ENCODE data around the gene NTN1.

Gene NTN1

DNA sequence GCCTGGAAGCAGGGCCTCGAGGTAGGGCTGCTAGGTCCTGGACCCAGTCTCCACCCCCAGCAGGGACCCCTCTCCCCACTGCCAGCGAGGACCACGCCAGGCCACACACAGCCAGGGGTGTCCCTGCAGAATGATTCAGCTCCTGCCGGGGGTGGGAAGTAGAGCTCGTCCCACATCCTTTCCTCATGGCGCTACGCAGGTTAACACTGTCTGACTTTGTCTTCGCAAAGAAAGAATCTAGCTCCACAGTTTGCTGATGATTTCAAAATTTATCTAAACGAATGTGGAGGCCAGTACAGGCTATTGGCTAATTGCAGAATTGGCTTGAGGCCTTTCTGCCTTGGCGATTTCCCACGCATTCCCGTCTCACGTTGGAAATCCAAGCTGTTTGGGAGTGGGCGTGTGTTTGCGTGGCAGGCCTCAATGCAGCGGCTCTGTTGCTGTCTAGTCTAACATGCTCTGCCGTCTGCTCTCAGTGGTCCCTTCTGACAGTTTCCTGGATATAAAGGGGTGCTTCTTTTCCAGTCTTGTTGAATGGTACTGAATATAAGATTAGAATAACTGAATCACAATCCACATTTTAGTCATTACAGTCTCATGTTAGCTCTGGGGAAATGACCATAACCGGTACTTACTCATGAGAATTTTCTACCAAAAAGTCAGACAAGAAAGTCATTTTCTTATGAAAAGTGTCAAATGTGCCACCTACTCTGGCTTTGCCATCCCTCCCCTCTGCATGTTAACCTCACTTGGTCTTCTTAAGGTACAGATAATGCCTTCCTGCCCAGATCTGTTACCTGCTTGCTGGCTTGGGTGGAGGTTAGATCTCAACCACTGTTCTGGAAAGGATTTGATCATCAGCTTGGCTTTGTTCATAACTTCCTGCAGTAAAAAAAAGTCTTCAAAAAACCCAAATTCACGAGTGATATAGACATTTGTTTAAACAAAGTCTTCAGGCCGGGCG is 252.4 kb downstream of the NTN1 start:
- DNase-seq (ENCODE audit: low read depth): no peak

DNA sequence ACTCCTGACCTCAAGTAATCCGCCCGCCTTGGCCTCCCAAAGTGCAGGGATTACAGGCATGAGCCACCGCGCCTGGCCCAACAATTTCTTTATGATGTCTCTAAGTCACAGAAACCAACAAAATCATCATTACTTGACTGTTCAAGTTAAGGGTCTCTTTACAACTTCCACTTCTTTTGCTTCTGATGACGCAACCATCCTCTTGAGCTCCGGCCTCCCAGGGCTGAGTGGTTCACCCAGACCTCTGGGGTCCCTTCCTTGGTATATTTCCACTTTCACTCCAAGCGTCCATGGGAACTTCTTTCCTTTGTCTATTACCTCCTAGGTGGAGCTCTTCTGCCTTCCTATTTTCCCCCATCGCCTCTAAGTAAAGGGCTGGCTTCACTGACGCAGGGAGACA is 253.7 kb downstream of the NTN1 start:
- no peak for DNase-seq (ENCODE audit: low read depth)

DNA sequence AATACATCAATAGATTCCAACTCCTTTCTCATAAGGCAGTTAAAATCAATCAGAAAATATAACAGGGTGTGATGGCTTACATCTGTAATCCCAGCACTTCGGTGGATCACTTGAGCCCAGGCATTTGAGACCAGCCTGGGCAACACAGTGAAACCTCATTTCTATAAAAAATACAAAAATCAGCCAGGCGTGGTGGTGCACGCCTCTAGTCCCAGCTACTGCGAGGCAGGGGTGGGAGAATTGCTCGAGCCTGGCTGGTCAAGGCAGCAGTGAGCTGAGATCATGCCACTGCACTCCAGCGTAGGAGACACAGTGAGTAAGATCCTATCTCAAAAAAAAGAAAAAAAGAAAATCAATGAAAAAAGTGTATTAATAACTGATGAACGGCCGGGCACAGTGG is 258.6 kb downstream of the NTN1 start:
- DNase-seq (ENCODE audit: low read depth): no peak

DNA sequence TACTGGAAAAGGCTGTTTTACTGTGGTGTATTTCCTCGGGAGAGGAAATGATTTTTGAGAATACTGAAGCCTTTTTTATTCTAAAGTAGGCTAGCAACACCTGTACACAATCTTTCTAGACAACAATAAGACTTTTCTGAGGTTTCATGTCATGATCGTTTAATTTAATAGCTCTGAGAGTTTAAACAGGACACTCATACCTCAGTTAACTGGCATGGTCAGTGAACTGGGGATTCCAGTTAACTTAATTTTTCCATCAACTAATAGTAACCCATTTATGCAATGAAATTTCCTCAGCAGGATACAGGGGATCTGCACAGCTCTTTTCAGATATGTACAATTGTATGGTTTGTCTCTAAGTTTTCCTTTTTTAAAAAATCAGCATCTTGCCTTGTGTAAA is 262.6 kb downstream of the NTN1 start:
- DNase-seq (ENCODE audit: low read depth): no peak

DNA sequence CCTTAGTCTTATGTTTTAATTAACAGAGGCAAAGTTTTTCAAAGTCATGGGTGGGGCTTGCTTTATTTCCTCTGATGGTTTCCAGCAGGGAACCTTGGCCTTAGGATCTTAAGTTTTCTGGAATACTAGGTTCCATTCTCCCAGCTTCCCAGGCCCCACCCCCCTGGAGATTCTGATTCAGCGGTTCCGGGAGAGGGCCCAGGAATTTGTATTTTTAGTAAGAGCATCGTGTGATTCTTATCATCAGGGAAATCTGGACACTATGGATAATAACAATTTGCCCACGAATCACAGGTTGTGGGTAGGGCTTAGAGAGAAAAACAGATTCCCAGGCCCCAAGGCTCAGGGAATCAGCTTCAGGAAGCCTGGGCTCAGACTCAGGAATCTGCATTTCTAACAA is 263.6 kb downstream of the NTN1 start:
- no peak for DNase-seq (ENCODE audit: low read depth)

DNA sequence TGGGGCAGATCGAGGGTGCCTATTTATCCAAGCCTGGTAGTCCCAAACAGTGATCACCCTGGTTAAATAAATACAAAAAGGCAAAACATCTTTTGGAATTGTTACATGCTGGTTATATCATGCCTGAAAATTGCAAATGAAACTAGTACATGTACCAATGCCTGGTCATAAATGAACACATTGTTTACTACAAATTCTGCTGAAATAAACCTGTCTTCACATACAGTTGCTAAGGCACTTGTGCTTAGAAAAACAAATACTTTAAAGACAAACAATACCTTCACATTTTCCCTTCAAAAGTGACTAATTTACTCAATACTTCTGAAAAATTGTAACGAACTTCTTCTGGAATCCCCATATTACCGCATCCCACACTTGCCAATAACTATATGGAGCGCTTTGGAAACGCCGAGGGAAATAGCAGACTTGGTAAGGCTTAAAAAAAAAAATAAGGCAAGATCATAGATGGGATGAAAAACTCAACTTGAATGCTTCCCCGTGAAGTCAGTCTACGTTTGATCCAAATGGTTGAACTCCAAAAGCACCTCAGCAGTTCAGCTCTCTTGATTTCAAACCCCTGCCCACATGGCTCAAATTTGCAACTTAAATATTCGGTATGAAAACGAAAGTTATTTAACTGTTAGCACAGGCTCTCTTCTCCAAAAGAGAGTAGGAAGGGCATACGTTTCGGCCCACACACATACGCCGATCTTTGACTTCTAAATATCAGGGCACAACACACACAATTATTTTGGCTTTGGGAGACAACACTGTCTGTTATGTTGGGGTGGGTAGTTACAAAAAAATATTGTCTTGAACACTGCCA is 264.5 kb downstream of the NTN1 start:
- DNase-seq (ENCODE audit: low read depth): no peak

DNA sequence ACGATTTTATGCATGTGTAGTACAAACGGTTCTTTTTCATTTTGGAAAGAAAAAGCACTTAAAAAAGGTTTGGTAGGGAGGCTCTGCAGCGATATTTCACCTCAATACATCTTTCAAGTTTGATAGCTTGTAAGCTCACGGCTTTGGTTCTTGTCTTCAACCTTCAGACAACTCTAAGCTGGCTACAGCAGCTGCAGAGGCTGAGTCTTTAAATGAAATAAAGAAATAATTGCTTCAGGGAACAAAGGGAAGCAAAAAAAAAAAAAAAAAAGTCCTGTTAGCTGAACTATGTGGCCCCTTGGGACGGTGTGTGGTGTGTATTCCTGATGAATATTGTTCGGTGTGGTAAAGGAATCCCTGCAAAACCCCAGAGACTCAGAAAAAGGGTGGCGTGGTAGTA is 265.1 kb downstream of the NTN1 start:
- DNase-seq (ENCODE audit: low read depth): no peak

DNA sequence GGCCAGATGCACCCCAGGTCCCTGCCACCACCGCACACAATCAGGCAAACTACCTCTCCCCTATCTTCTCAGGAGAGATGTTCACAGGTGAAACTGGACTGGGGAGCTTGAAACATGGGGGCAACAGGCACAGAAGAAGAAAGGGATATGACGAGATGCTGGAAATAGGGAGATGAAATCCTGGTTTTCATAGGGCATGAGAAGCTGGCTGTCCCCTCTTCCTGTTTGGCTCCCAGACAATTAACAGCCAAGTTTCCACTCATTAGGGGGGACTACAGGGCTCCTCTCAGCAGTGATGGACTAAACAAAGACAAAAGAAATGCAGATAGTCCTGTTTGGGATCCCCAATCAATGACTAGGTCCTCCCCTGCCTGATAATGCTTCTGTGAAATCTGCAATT is 266.0 kb downstream of the NTN1 start:
- no peak for DNase-seq (ENCODE audit: low read depth)

DNA sequence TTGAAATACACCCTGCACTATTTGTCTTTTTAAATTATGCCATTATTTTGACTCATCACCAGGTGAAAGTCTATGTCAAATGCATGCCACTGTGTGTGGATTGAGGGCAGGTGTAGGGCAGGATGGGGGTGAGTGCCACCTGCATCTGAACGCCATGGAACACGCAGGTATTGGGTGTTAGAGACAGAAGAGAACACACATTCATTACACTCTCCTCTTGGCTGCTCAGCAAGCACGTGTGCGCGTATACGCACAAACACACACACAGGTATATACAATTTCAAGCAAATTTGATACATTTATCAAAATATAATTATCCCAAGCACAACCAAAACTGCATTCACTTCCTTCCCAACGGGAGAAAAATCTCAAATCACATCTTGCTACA is 268.9 kb downstream of the NTN1 start:
- no peak for DNase-seq (ENCODE audit: low read depth)

DNA sequence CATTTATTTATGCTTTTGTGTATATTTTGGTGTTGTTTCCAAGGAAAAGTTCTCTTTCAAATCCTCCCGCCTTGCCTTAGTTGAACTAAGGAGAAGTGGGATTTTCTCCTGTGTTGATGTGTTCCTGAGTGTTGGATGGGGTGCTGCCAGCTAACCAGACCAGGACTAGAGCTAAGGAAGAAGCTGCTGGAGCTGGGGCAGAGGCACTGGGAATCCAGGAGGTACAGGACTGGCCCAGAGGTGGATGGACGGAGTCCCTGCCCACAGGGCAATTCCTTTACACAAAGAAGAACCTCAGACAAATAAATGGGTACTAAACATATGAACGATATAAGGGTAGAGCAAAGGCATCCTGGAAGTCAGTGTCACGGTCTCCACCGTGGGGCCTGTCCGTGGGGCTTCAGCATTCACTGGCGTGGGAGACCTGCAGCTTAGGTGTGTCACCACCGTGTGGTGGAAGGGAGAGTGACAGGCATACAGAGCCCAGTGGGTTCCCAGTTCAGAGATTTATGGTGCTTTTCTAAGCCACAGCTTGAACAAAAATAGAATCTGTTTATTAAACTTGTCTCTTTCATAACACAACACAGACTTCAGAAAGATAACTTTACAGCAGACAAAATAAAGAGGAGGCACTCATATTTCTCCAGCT is 270.7 kb downstream of the NTN1 start:
- DNase-seq (ENCODE audit: low read depth): peak; percentile 30

DNA sequence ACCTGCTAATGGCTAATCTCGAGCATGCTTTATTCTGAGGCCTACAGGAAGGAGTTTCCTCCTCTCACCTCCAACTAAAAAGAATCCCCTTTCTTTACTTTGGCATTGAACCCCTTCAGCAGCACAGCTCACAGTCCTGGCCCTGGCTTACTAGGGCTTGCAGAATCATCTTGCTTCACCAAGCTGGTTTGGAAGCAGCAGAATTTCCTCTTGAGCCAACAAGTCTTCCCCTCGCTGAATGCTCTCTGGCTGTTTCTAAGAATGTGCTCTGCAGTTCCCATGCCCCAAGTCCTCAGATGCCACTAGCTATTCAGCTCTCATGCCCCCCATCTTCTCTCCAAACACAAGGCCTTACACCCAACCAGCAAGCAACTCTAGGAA is 271.2 kb downstream of the NTN1 start:
- no peak for DNase-seq (ENCODE audit: low read depth)
